WTC11 (cell line): ENCODE measurements around the gene KCNMA1. TPM values are rescaled to one million over a fixed set of nuclear protein-coding genes. Genes with fewer than 3 reads are reported as not detected.

Experiments
- ATAC-seq: fragments of 200-7000 bp; cut with Tn5 transposase; 2 replicates; pipeline ENCODE4 v1.10.0; 2021; ENCODE audit warnings: mild to moderate bottlenecking, moderate library complexity
- CTCF ChIA-PET: fragments of 300-600 bp; sonication (Branson Sonifier 250); formaldehyde crosslinking; loops from one replicate; lab custom pipeline; 2021; ENCODE audit warnings: antibody characterized with exemption; lab: Charles Lee
- POLR2A ChIA-PET: fragments of 350-600 bp; sonication (Branson Sonifier 250); formaldehyde crosslinking; loops from one replicate; lab custom pipeline; 2021; ENCODE audit warnings: antibody characterized with exemption; lab: Charles Lee
- DNase-seq: peaks from one replicate; pipeline ENCODE4 v3.0.0; 2021; ENCODE audit warnings: low spot score
- H3K27ac Mint-ChIP-seq: 2 replicates; pipeline ENCODE4 v1.8.0; 2021; ENCODE audit warnings: mixed read lengths
- H3K27me3 Mint-ChIP-seq: 2 replicates; pipeline ENCODE4 v1.8.0; 2021; ENCODE audit warnings: low read depth, mild to moderate bottlenecking, moderate library complexity, mixed read lengths
- H3K36me3 Mint-ChIP-seq: 2 replicates; pipeline ENCODE4 v1.8.0; 2021; ENCODE audit warnings: mixed read lengths
- H3K4me1 Mint-ChIP-seq: 2 replicates; pipeline ENCODE4 v1.8.0; 2022; ENCODE audit warnings: mixed read lengths
- H3K4me3 Mint-ChIP-seq: 2 replicates; pipeline ENCODE4 v1.8.0; 2021; ENCODE audit warnings: mild to moderate bottlenecking, moderate library complexity, mixed read lengths
- H3K9me3 Mint-ChIP-seq: 2 replicates; pipeline ENCODE4 v1.8.0; 2021; ENCODE audit warnings: mixed read lengths
- ATF1 ChIP-seq: sonication (generic); formaldehyde crosslinking; IDR thresholded peaks from 2 replicates; pipeline ENCODE4 v1.8.1; 2023; ENCODE audit warnings: mild to moderate bottlenecking, moderate library complexity, missing genetic modification reagents
- FOXJ3 ChIP-seq: sonication (generic); formaldehyde crosslinking; IDR thresholded peaks from 2 replicates; pipeline ENCODE4 v1.9.0; 2021; ENCODE audit warnings: missing genetic modification reagents, mild to moderate bottlenecking, borderline replicate concordance
- GTF2I ChIP-seq: fragments of 250-450 bp; sonication (Bioruptor Pico); conservative IDR thresholded peaks from 2 replicates; pipeline ENCODE4 v1.4.0; 2021; ENCODE audit warnings: mild to moderate bottlenecking
- JUN ChIP-seq: sonication (generic); formaldehyde crosslinking; IDR thresholded peaks from 2 replicates; pipeline ENCODE4 v1.8.0; 2023; ENCODE audit warnings: mild to moderate bottlenecking, missing genetic modification reagents
- MXD4 ChIP-seq: fragments of 250-450 bp; sonication (Bioruptor Pico); IDR thresholded peaks from 2 replicates; pipeline ENCODE4 v1.8.0; 2021; ENCODE audit warnings: mild to moderate bottlenecking, moderate library complexity, borderline replicate concordance
- OVOL2 ChIP-seq: fragments of 250-450 bp; sonication (Bioruptor Pico); IDR thresholded peaks from 2 replicates; pipeline ENCODE4 v1.9.0; 2021; ENCODE audit warnings: mild to moderate bottlenecking, borderline replicate concordance
- PRRX2 ChIP-seq: fragments of 250-450 bp; sonication (Bioruptor Pico); IDR thresholded peaks from 2 replicates; pipeline ENCODE4 v1.8.0; 2021; ENCODE audit warnings: mild to moderate bottlenecking
- SOX15 ChIP-seq: fragments of 250-450 bp; sonication (Bioruptor Pico); IDR thresholded peaks from 2 replicates; pipeline ENCODE4 v1.9.0; 2021; ENCODE audit warnings: mild to moderate bottlenecking
- ZNF121 ChIP-seq: sonication (generic); formaldehyde crosslinking; IDR thresholded peaks from 2 replicates; pipeline ENCODE4 v1.8.0; 2023; ENCODE audit warnings: missing genetic modification reagents
- ZNF219 ChIP-seq: sonication (generic); formaldehyde crosslinking; IDR thresholded peaks from 2 replicates; pipeline ENCODE4 v1.8.0; 2023; ENCODE audit warnings: missing genetic modification reagents, mild to moderate bottlenecking, borderline replicate concordance
- total RNA-seq: library from RNA; stranded (reverse); gene quantifications from 3 replicates; pipeline ENCODE4 v1.2.3, GENCODE V29; 2021
- TF ChIP-seq, protein P1 (sequence below): fragments of 250-450 bp; sonication (Bioruptor Pico); IDR thresholded peaks from 2 replicates; pipeline ENCODE4 v2.1.2; 2022; ENCODE audit warnings: mild to moderate bottlenecking, moderate library complexity
- TF ChIP-seq, protein P2 (sequence below): fragments of 250-450 bp; sonication (Bioruptor Pico); IDR thresholded peaks from 2 replicates; pipeline ENCODE4 v1.8.0; 2021; ENCODE audit warnings: mild to moderate bottlenecking
- TF ChIP-seq, protein P3 (sequence below): sonication (generic); formaldehyde crosslinking; IDR thresholded peaks from 2 replicates; pipeline ENCODE4 v1.8.1; 2022; ENCODE audit warnings: missing genetic modification reagents, borderline replicate concordance
- TF ChIP-seq, protein P4 (sequence below): sonication (generic); formaldehyde crosslinking; IDR thresholded peaks from 2 replicates; pipeline ENCODE4 v1.8.1; 2022; ENCODE audit warnings: mild to moderate bottlenecking, missing genetic modification reagents, moderate library complexity, borderline replicate concordance
- TF ChIP-seq, protein P5 (sequence below): sonication (generic); formaldehyde crosslinking; IDR thresholded peaks from 2 replicates; pipeline ENCODE4 v1.8.0; 2023; ENCODE audit warnings: missing genetic modification reagents, mild to moderate bottlenecking, borderline replicate concordance
- TF ChIP-seq, protein P6 (sequence below): sonication (generic); formaldehyde crosslinking; IDR thresholded peaks from 2 replicates; pipeline ENCODE4 v1.8.0; 2022; ENCODE audit warnings: mild to moderate bottlenecking, missing genetic modification reagents
- TF ChIP-seq, protein P7 (sequence below): sonication (generic); formaldehyde crosslinking; IDR thresholded peaks from 2 replicates; pipeline ENCODE4 v1.8.1; 2023; ENCODE audit warnings: mild to moderate bottlenecking, missing genetic modification reagents, moderate library complexity
- TF ChIP-seq, protein P8 (sequence below): fragments of 250-450 bp; sonication (Bioruptor Pico); conservative IDR thresholded peaks from 2 replicates; pipeline ENCODE4 v1.9.0; 2021; ENCODE audit warnings: mild to moderate bottlenecking
- TF ChIP-seq, protein P9 (sequence below): sonication (generic); formaldehyde crosslinking; conservative IDR thresholded peaks from 2 replicates; pipeline ENCODE4 v1.8.1; 2023; ENCODE audit warnings: mild to moderate bottlenecking, low read depth, missing genetic modification reagents, moderate library complexity

Gene KCNMA1
- total RNA-seq, 1 experiment from 2014 or later: 7.3 TPM

DNA sequence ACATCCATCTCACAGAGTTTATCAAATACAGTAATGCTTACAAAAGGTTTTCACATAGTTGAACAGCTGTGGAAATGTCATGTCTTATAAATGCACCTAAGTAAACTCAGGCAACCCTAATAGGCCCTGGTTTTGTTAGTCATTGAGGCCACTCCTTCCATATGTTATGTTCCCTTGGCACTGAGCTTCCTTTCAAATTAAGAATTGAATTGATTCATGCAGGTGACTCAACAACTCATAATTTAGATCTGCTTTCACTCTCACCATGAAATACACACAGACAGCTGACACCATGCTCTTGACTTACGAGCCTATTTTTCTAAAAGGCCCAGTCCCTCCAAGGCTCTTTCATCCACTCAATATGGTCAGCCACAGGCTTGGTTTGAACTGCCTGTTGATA lies 476.9 kb downstream of the KCNMA1 start:
- POLR2A ChIA-PET: no interaction called here
- no peaks in the 10 kb centered on the region for H3K27me3 Mint-ChIP-seq
- H3K4me3 Mint-ChIP-seq: no peak overlapping the region
- no peaks in the 10 kb centered on the region for H3K36me3 Mint-ChIP-seq
- CTCF ChIA-PET: no interaction called here
- ATAC-seq (no peak), DNase-seq (no peak)
- no peaks in the 10 kb centered on the region for H3K9me3 Mint-ChIP-seq
- no peak overlapping the region for H3K27ac Mint-ChIP-seq
- H3K4me1 Mint-ChIP-seq: peaks cover 7% of the 10 kb centered on the region
- TF ChIP-seq JUN (CRISPR knock-in tag) (no peak), PRRX2 (CRISPR knock-in tag) (no peak), GTF2I (CRISPR knock-in tag) (no peak), ATF1 (CRISPR knock-in tag) (no peak), SOX15 (CRISPR knock-in tag) (no peak), MXD4 (no peak), OVOL2 (CRISPR knock-in tag) (no peak), ZNF121 (CRISPR knock-in tag) (no peak), ZNF219 (CRISPR knock-in tag) (no peak), FOXJ3 (CRISPR knock-in tag) (no peak)
- TF ChIP-seq, protein P1, sequence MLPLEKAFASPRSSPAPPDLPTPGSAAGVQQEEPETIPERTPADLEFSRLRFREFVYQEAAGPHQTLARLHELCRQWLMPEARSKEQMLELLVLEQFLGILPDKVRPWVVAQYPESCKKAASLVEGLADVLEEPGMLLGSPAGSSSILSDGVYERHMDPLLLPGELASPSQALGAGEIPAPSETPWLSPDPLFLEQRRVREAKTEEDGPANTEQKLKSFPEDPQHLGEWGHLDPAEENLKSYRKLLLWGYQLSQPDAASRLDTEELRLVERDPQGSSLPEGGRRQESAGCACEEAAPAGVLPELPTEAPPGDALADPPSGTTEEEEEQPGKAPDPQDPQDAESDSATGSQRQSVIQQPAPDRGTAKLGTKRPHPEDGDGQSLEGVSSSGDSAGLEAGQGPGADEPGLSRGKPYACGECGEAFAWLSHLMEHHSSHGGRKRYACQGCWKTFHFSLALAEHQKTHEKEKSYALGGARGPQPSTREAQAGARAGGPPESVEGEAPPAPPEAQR (CRISPR knock-in tag): no peak
- TF ChIP-seq, protein P2, sequence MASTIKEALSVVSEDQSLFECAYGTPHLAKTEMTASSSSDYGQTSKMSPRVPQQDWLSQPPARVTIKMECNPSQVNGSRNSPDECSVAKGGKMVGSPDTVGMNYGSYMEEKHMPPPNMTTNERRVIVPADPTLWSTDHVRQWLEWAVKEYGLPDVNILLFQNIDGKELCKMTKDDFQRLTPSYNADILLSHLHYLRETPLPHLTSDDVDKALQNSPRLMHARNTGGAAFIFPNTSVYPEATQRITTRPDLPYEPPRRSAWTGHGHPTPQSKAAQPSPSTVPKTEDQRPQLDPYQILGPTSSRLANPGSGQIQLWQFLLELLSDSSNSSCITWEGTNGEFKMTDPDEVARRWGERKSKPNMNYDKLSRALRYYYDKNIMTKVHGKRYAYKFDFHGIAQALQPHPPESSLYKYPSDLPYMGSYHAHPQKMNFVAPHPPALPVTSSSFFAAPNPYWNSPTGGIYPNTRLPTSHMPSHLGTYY (CRISPR knock-in tag): no peak
- TF ChIP-seq, protein P3, sequence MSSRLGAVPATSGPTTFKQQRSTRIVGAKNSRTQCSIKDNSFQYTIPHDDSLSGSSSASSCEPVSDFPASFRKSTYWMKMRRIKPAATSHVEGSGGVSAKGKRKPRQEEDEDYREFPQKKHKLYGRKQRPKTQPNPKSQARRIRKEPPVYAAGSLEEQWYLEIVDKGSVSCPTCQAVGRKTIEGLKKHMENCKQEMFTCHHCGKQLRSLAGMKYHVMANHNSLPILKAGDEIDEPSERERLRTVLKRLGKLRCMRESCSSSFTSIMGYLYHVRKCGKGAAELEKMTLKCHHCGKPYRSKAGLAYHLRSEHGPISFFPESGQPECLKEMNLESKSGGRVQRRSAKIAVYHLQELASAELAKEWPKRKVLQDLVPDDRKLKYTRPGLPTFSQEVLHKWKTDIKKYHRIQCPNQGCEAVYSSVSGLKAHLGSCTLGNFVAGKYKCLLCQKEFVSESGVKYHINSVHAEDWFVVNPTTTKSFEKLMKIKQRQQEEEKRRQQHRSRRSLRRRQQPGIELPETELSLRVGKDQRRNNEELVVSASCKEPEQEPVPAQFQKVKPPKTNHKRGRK (CRISPR knock-in tag): no peak
- TF ChIP-seq, protein P4, sequence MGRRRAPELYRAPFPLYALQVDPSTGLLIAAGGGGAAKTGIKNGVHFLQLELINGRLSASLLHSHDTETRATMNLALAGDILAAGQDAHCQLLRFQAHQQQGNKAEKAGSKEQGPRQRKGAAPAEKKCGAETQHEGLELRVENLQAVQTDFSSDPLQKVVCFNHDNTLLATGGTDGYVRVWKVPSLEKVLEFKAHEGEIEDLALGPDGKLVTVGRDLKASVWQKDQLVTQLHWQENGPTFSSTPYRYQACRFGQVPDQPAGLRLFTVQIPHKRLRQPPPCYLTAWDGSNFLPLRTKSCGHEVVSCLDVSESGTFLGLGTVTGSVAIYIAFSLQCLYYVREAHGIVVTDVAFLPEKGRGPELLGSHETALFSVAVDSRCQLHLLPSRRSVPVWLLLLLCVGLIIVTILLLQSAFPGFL (CRISPR knock-in tag): no peak
- TF ChIP-seq, protein P5, sequence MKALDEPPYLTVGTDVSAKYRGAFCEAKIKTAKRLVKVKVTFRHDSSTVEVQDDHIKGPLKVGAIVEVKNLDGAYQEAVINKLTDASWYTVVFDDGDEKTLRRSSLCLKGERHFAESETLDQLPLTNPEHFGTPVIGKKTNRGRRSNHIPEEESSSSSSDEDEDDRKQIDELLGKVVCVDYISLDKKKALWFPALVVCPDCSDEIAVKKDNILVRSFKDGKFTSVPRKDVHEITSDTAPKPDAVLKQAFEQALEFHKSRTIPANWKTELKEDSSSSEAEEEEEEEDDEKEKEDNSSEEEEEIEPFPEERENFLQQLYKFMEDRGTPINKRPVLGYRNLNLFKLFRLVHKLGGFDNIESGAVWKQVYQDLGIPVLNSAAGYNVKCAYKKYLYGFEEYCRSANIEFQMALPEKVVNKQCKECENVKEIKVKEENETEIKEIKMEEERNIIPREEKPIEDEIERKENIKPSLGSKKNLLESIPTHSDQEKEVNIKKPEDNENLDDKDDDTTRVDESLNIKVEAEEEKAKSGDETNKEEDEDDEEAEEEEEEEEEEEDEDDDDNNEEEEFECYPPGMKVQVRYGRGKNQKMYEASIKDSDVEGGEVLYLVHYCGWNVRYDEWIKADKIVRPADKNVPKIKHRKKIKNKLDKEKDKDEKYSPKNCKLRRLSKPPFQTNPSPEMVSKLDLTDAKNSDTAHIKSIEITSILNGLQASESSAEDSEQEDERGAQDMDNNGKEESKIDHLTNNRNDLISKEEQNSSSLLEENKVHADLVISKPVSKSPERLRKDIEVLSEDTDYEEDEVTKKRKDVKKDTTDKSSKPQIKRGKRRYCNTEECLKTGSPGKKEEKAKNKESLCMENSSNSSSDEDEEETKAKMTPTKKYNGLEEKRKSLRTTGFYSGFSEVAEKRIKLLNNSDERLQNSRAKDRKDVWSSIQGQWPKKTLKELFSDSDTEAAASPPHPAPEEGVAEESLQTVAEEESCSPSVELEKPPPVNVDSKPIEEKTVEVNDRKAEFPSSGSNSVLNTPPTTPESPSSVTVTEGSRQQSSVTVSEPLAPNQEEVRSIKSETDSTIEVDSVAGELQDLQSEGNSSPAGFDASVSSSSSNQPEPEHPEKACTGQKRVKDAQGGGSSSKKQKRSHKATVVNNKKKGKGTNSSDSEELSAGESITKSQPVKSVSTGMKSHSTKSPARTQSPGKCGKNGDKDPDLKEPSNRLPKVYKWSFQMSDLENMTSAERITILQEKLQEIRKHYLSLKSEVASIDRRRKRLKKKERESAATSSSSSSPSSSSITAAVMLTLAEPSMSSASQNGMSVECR (CRISPR knock-in tag): no peak
- TF ChIP-seq, protein P6, sequence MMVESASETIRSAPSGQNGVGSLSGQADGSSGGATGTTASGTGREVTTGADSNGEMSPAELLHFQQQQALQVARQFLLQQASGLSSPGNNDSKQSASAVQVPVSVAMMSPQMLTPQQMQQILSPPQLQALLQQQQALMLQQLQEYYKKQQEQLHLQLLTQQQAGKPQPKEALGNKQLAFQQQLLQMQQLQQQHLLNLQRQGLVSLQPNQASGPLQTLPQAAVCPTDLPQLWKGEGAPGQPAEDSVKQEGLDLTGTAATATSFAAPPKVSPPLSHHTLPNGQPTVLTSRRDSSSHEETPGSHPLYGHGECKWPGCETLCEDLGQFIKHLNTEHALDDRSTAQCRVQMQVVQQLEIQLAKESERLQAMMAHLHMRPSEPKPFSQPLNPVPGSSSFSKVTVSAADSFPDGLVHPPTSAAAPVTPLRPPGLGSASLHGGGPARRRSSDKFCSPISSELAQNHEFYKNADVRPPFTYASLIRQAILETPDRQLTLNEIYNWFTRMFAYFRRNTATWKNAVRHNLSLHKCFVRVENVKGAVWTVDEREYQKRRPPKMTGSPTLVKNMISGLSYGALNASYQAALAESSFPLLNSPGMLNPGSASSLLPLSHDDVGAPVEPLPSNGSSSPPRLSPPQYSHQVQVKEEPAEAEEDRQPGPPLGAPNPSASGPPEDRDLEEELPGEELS: no peak
- TF ChIP-seq, protein P7, sequence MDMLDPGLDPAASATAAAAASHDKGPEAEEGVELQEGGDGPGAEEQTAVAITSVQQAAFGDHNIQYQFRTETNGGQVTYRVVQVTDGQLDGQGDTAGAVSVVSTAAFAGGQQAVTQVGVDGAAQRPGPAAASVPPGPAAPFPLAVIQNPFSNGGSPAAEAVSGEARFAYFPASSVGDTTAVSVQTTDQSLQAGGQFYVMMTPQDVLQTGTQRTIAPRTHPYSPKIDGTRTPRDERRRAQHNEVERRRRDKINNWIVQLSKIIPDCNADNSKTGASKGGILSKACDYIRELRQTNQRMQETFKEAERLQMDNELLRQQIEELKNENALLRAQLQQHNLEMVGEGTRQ (CRISPR knock-in tag): no peak
- TF ChIP-seq, protein P8, sequence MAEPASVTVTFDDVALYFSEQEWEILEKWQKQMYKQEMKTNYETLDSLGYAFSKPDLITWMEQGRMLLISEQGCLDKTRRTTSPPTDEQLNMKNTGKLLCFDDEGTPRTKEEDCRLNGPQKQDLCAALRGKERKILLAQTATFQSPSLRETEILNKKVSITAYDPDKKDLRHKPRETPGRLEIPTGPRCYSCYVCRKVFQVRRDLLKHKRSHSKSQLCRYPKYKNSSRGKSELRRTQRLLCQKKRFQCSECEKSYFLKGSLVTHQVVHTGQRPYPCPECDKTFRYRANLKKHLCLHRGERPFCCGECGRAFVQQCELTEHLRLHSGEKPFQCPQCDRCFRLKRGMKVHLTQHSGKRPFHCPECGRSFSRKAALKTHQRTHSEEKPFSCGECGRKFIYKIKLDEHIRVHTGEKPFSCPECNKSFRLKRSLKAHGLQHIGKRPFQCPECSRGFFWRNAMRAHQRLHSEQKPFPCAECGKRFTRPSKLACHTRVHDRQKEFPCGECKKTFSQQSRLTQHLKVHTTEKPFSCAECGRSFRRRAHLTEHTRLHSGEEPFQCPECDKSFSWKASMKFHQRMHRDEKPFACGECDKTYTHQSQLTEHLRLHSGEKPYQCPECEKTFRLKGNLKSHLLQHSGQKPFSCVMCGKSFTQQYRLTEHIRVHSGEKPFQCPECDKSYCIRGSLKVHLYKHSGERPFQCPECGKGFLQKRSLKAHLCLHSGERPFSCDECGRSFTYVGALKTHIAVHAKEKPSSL (CRISPR knock-in tag): no peak
- TF ChIP-seq, protein P9, sequence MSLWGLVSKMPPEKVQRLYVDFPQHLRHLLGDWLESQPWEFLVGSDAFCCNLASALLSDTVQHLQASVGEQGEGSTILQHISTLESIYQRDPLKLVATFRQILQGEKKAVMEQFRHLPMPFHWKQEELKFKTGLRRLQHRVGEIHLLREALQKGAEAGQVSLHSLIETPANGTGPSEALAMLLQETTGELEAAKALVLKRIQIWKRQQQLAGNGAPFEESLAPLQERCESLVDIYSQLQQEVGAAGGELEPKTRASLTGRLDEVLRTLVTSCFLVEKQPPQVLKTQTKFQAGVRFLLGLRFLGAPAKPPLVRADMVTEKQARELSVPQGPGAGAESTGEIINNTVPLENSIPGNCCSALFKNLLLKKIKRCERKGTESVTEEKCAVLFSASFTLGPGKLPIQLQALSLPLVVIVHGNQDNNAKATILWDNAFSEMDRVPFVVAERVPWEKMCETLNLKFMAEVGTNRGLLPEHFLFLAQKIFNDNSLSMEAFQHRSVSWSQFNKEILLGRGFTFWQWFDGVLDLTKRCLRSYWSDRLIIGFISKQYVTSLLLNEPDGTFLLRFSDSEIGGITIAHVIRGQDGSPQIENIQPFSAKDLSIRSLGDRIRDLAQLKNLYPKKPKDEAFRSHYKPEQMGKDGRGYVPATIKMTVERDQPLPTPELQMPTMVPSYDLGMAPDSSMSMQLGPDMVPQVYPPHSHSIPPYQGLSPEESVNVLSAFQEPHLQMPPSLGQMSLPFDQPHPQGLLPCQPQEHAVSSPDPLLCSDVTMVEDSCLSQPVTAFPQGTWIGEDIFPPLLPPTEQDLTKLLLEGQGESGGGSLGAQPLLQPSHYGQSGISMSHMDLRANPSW (CRISPR knock-in tag): no peak
